ELF-1 (cell line): ENCODE data around the gene GRB10.
"Not testable (repeated sequence)": the region's sequence is repeated elsewhere in the genome, so short reads cannot be mapped to it uniquely, and the experiment has no call there.

ENCODE experiments used
- DNase-seq: peaks from one replicate; pipeline ENCODE4 v3.0.0-alpha.2; 2016; ENCODE audit warnings: low read depth, low spot score

GRB10 gene

DNA sequence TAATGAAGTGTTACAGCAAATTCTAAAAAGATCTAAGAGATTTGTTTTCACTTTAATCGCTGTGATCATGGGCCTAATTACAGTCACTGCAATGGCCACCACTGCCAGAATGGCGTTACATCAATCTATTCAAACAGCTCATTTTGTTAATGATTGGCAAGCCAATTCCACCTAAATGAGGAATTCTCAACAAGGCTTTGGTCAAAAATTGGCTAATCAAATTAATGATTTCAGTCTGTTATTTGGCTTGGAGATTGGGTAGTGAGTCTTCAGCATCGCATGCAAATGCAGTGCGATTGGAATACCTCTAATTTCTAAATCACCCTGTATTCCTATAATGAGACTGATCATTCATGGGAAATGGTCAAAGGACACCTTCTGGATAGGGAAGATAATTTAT, 200.4 kb downstream of the GRB10 start:
- not testable (repeated sequence) for DNase-seq

DNA sequence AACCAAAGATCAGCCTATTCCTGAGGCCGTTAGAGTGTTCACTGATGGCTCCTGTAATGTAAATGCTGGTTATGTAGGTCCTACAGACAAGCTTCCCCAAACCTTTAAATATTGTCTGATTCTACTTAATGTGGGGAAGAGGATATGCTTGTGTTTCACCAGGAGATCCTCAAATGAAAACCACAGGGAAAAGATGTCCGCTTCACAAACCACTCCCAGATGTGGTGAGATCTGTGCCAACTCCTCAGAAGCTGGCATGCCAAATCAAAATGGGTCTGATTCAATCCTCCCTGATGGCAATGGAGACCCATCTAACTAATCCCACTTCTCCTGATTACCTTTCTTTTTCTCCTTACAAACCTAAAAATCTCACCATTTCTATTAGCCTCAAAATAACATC, 202.0 kb downstream of the GRB10 start:
- DNase-seq = not testable (repeated sequence)

DNA sequence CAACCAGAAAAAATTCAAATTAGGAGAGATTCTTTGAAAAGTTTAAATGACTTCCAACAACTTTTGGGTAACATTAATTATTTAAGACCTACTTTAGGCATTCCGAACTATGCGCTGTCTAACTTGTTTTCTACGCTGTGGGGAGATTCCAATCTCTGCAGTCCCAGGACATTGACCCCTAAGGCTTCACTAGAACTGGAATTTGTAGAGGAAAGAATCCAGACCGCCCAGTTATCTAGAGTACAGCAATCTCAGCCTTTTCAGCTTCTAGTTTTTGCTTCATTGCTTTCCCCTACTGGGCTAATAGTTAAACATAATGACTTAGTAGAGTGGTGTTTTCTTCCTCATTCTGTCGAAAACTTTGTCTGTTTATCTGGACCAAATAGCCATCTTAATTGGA, 202.6 kb downstream of the GRB10 start:
- peak; percentile 33 for DNase-seq

DNA sequence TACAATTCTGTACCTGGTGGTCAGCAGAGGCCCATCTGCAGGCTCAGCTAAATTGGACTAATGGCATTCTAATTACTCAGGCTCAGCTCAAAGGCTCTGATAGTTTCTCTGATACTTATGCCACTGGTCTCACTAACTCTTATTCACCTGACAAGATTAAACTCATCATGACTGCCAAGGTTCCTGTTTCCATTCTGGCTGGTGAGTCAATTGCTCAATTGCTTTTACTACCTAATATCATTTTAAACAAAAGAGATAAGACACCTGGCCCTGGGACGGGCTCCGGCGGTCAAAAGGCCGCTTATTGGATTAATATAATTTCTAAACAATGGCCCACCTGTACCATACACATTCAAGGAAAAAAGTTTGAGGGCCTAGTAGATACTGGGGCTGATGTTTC, 204.6 kb downstream of the GRB10 start:
- DNase-seq = not testable (repeated sequence)

DNA sequence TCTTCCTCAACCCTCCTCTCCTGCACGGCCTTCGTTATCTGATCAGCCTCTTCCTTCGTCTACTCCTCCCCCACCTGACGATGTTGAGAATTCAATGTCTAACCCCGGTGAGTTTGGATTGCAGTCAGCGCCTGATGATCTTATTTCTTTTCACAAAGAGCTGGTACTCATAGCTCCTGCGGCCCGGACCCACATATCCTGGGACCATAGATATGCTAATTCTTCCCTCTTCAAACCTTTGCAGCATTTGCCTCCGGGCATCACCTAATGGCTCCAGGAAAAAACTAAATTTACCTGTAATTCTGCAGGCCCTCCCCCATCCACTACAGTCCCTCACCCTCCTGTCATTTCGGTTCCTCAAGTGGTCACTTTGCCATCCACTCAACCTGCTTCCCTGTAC, 205.1 kb downstream of the GRB10 start:
- DNase-seq = no peak

DNA sequence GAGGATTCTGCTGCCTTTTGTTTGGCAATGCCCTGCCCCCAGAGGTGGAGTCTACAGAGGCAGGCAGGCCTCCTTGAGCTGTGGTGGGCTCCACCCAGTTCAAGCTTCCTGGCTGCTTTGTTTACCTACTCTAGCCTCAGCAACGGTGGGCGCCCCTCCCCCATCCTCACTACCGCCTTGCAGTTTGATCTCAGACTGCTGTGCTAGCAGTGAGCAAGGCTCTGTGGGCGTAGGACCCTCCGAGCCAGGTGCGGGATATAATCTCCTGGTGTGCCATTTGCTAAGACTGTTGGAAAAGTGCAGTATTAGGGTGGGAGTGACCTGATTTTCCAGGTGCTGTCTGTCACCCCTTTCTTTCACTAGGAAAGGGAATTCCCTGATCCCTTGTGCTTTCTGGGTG, 206.3 kb downstream of the GRB10 start:
- DNase-seq = not testable (repeated sequence)

DNA sequence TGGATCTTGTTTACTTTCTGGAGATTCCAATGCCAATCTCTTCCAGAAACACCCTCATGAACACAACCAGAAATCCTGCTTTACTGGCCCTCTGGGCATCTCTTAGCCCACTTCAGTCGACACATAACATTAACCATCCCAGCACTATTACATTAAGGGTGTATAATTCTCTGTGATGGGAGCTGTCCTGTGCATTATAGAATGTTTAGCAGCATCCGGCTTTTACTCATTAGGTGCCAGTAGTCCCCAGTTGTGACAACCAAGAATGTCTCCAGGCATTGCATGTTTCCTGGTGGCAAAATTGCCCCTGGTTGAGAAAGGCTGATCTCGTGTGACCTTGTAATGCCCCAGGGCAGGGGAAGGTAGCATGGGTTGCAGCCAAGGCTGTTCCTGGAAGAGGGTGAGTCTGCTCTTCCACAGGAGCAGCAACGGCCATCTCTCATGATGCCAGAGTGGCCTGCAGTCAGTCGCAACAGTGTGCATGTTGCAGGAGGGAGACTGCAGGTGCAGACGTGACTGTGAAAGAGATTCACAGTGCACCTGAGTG, 214.9 kb downstream of the GRB10 start:
- no peak for DNase-seq

DNA sequence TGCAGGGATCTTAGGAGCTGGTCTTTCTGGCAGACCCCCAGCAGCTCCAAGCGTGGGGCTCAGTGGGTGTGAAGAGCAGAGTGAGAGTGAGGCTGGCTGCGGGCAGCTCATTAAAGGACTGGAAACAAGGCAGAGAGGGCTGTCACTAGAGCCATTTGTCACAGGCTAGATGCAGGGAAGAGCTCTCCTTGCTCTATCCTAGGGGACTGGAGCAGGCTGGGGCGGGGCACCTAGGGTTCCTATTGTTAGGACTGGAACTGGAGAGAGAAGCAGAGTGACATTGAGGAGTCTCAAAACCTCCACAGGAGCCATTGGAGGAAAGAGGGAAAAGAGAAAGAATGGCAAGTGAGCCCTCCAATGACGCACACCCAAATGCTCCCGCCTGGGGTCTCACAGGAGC, 216.7 kb downstream of the GRB10 start:
- DNase-seq = no peak

DNA sequence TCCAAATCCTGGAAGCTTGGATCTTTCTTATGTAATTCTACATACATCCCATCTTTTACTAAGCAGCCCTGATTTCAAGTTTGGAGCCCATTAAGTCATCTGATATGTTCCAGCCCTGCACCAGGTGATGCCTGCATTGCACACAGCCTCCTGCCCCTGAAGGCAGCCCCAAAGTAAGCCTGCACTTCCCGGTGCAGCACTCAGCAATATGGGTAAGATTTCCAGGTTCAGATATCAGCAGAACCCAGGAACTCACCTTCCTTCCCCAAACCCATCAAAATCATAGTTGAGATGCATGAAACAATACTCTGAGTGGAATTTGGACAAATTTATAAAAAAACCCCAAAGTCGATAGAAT, 217.2 kb downstream of the GRB10 start:
- DNase-seq = no peak

DNA sequence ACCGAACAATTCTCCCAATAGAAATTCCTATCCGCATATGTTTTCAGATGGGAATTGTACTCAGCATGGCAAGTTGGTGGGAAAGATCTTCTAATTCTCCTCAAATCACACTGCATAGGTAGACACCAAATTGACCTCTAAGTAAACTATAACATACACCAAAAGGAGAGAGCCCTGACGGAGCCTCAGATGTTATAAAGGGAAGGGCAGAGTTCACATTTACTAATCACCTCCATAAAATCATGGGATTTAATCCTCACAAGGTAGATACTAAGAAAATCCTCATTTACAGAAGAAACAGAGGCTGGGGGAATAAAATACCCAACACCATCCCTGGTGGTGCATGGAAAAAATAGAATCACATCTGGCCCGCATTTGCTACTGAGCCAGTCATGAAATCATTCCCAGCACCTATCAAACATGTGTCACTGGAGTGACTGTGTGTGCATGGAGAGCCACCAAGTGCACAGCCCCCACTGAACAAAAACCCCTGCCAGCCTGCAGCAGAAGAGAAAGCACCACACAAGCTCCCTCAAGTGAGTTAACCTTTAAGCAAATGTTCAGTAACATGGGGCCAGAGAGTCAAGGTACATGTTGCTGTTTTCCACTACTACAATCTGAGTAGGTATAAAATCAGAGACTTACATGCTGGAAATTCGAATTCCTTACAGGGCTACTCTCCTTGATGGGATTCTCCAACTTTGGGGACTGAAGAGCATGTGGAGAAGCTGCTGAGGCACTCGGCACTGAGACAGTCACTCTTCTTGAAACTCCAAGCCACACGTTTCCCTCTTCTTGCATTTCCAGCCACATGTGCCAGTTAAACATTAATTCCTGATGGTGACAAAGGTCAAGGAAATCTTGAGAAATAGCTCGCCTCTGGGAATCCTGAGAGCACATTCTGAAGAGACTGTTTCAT, 217.8 kb downstream of the GRB10 start, which contains the start of gene DDC:
Gene DDC, minus strand, starts transcription at position 766 of the 919 bp plus-strand sequence. CDS start 21,320 bp downstream, outside the sequence.
- DNase-seq = no peak

DNA sequence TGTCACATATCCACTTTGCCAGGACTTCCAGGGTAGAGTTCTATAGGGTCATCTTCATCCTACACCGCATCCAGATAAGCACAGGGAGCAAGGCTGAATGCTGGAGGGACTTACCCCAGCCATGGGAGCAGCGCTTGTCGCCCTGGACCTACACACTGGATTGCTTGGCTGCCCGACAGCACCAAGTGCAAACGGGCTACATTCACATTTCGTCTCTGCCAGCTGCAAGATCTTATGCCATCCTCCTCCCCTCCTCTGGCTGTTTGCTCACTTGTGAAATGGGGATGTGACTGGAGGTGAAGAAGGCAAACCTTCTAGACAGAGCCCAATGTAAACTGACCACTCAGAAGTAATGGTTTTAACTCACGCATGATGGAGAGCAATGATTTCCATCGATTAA, 218.5 kb downstream of the GRB10 start:
- DNase-seq = no peak

DNA sequence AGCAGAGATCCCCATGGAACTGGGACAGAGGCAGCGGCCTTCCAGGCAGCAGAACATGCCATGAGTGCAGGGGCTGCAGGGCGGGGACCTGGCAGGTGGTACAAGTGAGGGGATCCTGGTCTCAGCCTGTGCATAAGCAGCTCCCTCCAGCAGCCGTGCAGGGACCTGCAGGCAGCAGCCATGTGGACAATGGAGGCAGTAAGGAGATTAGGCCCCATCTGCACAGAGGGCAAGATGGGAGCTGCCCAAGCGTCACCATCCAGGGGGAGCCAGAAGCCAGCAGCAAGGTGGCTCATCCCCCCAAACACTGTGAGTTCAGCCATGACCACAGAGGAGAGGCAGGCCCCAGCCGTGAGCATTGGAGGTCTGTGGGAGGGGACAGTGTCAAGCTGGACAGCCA, 220.6 kb downstream of the GRB10 start:
- no peak for DNase-seq

DNA sequence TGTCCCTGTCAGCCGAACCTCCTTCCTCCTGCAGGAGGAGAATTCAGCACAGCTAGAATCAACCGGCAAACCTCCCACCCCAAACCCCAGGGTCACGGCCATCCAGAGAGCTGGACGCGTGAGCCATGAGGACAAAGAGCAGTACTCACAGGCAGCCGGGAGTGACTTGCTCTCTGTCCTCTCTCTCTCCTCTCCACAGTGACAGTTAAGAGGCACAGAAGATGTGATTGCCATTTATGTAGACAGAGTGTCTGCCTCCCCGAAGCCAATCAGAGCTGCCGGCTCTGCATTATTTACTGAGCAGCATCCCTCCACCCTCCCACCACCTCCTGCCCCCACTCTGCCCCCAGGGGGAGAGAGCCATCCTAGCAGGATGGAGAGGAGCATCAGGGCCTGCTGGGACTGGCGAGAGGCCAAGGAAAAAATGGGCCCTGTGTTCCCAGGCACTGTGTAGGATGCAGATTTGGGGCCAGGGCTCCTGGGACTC, 221.8 kb downstream of the GRB10 start:
- peak; percentile 62 for DNase-seq

DNA sequence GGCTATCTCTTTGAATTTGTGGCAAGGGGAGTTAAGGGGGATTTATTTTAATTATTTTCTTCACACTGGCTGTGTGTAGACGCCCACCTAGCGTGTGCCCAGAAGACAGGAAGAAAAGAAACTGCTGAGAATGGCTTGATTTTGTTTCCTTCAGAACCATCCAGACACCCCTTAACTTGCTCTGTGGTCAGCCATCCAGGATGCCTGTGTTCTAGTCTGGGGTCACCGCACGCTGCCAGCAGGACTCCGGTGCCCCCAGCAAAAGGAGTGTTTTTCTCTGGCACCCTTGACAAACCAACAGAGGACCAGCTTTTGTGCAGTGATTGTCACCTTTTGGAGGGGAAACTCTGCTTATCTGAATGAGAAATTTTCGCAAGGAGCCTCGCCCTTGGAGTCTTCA, 222.8 kb downstream of the GRB10 start:
- DNase-seq = no peak

DNA sequence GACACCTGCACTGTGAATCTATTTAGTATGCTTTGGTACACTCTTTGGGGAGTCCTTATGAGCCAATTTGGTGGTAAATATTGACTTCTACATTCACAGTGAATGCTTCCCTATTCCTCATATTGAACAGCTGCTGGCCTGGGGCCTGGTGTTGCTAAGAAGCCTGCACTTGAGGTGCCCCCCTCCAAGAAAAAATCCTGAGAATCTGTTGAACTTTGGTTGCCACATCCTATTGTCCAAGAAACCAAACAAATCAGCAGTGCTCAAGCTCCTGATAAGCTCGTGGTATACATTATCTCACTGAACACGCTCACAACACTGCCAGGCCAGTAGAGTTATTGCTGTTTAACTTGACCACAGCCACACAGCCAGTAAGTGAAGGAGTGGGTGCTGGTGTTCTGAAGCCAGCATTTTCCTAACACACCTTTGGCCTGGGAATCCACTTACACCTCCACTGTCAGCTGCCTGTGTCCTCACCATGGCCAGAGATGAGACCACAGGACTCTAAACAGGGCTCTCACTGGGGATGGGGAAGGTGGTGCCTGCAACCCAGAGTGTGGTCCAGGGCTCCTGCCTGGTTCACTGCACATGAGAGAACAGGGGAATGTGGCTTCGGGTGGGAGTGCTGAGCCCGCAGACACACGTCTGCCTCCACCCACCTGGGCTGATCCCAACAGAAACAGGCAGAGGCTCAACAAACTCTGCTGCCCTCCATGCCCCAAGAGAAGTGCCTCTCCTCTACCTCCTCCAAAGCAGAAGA, 224.2 kb downstream of the GRB10 start:
- no peak for DNase-seq

DNA sequence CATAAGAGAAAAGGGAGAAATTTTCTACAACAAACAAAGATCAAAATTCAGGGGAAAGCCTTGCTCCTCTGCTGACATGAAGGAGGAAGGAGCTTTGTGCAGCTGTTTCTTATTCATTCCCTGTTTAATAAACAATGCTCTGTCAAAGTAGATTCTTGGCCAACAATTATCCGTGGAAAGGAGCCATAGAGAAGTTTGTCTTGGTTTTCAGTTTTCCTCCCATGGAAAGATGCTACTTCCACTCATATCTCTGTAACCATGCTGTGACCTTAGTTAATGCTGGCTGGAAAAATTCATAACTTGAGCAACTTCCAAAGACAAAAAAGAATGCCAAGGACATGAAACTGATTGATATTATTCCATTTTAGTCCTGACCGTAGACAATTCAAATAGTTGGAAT, 225.6 kb downstream of the GRB10 start:
- no peak for DNase-seq

DNA sequence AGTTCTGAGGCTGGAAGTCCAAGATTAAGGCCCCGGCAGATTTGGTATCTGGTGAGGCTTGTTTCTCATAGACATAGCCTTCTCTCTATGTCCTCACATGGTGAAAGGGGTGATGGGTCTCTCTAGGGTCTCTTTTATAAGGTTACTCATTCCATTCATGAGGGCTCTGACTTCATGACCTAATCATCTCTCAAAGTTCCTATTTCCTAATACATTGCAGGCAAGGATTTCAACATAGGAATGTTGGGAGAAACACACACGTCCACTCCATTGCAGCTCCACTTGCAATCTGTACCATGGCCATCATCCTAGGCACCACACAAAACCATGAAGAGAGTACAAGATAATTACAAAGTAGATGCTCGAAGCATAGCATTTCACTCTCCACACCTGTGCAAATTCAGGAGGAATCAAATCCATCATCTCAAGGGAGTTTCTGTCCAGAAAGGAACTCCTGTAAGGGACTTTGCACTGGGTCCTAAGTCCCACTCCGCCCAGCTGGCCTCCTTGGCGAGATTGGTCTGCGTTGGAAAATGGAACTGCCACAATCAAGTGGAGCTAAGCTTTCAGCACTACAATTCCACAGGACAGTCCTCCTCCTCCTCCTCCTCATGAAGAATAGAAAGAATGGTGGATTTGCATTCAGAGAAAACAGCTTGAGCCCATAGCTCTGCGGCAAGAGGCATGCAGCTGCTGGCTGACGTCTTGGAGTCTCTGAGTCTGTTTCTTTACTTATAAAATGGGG, 226.3 kb downstream of the GRB10 start:
- no peak for DNase-seq

DNA sequence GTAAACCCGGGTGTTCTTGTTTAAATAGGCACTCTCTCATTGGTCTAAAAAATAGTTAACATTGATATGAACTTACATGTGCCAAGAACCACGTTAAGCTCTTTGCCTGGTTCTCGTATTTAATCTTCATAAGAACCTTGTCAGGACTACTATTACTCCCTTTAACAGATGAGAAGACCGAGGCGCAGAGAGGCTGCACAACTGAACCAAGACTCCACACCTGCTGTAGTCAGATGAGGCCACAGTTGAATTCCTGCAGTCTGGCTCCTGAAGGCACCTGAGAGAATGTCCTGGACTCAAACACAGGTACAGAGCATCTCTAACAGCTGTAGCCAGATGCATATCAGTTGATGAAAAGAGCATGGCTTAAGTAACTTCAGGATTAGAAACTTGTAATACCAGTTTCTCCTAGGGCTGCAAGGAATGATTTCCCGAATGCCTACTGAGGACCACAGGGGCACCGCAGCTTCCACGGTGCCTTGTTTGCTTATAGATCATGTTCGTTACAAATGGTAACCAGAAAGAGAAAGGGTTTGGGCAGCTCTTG, 227.0 kb downstream of the GRB10 start:
- no peak for DNase-seq

DNA sequence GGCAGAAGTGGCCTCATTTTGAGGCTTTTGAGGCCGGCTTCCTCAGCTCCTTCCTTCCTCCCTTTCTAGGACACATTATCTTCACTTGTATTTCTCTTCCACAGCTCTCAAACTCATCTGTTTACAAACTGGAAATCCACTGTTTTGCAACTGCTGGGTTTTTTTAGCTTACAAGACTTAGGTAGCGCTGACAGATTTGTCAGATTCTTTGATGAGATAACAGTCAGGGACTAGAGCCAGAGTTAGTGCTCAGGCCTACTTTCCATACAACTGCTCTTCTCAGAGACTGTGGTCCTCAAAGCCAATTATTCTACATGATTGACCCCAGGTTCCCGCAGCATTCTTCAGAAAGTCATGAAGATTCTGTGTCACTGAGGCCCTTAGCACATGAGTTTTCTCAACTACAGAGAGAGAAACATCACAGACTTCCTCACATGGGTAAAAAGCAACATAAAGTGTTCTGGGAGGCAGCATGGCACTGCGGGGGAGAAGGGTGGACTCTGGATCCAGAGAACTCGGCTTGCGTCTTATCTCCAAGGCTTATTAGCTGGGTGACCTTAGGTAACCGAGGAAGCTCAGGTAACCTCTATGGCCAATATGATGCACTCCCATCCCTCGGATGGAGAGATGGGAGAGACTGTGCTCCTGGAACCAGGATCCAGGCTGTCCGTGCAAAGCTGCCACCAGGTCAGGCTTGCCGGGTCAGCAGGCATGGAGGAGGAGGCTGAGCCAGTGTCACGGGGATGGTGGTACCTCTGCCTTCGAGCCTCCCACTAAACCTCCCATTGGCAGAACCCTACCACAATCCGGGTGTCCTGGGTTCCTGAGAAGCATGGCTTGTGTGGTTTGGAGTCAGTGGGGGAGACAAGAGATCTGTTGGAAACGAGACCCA, 228.0 kb downstream of the GRB10 start:
- DNase-seq = no peak

DNA sequence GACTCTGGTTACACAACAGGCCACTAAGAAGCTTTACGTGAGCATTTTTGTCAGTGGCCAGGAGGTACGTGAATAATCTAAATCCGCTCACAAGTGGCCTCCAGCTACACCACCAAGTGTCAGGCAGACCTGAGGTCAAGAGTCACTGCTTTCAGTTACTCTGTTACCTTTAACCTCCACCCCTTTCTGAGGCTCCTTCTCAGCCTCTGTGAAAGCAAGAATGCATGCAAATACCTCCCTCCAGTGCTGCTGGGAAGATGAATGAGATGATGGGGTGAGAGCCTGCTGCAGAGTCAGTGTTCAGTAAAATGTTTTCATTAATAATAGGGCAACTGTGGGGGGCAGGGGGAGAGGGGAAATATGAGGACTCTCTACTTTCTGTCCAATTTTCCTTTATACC, 228.7 kb downstream of the GRB10 start:
- no peak for DNase-seq
